GM21723 (cell line): ENCODE measurements around the gene PROK2.

ENCODE experiments used
- ATAC-seq: cut with Tn5 transposase; IDR thresholded peaks from one replicate; pipeline ENCODE4 v1.9.1; 2021; ENCODE audit warnings: mild to moderate bottlenecking, moderate library complexity; ENCODE audit not compliant: unreplicated experiment

Gene PROK2

DNA sequence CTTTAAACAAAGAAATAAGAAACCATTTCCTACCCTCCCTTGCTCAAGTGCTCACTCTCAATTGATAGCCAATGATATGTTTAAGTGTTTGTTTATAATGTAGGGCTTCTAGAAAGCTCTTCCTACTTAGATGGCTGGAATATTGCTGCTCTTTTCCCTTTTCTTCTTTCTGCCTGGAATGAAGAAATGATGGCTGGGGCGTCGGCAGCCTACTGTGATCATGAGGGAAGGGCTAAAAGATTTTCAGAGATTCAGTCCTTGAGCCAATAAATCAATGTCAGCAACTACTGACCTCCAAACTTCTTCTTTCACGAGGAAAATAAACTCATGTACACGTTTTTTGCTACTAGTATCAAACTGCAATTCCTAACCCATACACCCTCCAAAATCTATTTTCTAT lies 33.3 kb downstream of the PROK2 start:
- no peak for ATAC-seq

DNA sequence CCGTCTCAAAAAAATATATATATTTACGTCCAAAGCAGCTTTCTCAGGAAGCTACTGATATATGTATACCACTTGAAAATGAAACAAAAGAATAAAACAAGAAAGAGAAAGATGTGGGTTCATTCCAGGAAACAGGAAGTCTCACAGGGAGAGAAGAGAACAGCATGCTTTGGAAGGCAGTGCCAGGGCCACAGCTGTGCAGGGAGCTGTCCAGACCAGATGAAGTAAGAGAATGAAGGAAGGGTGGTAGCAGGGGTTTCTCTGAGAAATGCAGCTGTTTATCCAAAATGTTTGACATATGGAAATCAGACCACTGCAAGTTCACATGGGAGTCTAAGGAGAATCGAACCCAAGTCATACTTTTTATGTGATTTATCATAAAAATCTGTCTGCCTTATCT lies 40.2 kb downstream of the PROK2 start:
- ATAC-seq = no peak

DNA sequence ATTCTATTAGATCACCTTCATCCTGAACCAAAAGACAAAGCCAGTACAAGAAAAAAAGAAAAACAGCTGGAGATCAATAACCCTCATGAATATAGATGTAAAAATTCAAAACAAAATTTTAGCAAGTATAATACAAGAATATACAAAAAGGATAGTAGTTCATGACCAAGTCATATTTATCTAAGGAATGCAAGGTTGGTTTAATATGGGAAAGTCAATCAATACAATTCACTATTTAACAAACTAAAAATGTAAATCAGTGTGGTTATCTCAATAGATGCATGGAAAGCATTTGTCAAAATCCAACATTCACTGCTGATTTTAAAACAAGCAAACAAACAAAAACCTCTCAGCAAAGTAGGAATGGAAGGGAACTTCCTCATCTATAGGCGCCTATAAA lies 42.3 kb downstream of the PROK2 start:
- ATAC-seq = no peak

DNA sequence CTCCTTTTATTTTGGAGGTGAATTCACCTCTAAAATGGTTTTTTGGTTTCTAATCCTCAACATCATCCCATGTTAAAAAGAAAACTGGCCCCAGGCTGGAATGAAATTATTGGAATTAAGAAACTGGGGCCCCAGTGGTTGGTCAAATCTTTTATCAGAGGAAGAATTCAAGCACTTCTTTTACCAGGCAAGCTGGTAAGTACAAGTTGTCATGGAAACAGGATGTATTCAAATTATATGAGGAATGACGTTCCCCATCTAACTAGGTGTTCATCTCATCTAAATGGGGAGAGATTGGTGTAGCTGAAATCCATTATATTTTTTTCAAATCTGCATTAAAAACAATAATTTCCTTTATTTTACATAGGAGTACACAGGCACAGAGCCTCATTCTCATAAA lies 50.1 kb downstream of the PROK2 start:
- no peak for ATAC-seq

DNA sequence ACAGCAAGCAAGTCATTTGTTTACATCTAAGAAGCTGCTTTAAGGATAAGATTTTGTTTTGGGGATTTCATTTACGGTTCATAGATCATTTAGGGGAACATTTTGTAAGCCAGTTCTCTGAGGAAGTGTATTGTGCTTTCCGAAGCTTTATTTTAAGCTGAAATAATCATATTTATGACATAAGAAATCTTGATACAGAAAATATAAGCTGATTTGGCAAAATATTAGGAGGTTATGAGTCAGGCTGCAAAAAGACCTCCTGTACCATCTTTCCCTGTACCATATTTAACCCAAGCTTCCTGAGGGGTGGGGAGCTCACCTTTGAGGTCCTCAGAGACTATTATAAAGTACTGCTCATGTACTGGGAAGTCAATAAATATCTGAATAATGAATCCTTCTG lies 51.6 kb downstream of the PROK2 start:
- ATAC-seq = no peak

DNA sequence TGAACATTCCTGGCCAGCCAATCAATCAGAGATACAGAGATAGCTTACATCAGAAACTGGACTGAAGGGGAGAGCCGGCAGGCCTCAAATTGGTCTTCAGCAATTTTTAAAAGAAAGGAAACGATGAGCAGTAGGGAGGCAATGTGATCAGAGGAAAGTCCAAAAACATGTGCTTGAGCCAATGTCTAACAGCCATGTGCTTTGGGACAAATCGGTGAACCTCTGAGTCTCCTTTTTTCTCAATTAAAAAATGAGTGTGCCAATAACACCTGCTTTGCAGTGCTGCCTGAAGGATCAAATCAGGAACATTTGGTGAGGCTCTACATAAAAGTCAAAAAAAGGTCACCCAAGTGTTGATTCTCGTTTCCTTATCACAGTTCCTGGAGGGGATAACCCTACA lies 52.3 kb downstream of the PROK2 start:
- ATAC-seq = no peak

DNA sequence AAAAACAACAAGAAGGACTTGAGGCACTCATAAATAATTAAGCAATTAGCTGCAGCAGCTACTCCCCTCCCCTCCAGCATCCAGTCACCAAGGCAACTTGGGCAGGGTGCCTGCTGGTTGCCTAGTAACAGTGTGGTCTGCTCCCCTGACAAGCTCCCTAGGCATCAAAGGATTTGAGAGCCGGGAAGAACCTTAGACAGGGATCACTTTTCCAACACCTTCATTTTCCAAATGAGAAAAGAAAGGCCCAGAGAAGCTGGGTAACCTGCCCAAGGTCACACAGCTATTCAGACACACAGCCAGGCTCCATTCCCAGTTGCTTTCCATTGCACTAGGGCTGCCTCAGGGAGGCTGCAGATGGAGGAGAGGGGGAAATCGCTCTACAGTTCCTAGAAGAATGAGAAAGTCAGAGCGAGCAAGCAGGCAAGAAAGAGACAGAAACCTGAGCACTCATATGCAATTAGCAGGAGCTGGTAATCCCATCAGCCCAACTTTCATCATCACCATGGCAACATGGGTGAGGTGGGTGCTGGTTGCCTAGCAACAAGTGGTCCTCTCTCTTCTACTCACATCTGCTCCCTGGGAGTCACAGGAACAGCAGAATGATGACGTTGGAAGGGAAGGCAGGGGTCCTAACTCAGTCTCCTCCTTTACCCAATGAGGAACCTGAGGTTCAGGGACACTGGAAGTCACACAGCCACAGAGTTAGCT lies 56.2 kb downstream of the PROK2 start:
- ATAC-seq = no peak

DNA sequence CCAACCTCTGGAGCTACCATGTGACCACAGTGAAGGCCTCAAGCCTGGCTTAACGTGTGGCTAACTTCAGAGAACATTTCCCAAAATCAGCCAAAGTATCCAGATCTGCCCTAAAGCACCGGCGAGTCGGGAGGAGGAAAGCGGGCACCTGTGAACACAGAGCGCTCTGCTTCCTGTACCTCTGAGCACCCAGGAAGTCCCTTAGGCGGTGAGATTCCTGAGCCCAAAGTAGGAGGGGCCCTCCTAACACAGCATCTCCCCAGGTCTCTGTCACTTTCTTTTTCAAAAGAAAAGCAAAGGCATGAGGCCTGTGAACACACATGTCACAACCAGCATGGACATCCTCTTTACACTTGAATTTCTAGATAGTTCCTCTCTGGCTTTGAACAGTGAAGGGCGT lies 58.8 kb downstream of the PROK2 start:
- no peak for ATAC-seq

DNA sequence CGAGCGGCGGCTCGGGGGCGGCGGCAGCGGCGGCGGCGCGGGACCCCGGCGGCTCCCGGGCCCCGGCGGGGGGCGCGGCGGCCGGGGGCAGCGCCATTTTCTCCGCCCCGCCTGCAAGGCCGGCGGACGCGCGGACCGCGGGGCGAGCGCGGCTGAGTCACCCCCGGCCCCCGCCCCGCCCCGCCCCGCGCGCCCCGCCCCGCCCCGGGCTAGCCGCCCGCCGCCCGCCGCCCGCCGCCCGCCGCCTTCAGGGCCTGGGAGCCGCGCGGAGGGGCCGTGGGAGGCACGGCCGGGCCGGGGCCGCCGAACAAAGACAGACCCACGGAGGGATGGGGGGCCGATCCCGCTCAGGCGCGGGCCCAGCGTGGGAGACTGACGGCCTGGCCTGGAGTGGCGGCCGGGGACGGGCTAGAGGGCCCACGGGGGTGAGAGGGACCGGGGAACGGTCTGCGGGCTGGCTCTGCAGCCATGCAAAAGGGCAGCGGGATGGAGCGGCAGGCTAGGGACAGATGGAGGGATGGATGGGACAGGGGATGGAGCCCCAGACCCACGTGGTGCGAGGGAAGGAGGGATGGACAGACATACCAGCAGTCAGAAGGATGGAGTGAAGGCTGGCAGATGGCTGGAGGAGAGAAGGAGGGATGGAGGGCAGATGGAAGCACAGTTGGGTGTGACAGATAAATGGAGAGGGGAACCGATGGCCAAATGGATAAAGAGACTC lies 59.5 kb downstream of the PROK2 start, which contains the start of gene EIF4E3:
TSS of gene EIF4E3 (minus strand) at position 132 of the 721 bp plus-strand sequence. CDS start at position 97, 35 bp downstream.
- peak; percentile 70 for ATAC-seq

DNA sequence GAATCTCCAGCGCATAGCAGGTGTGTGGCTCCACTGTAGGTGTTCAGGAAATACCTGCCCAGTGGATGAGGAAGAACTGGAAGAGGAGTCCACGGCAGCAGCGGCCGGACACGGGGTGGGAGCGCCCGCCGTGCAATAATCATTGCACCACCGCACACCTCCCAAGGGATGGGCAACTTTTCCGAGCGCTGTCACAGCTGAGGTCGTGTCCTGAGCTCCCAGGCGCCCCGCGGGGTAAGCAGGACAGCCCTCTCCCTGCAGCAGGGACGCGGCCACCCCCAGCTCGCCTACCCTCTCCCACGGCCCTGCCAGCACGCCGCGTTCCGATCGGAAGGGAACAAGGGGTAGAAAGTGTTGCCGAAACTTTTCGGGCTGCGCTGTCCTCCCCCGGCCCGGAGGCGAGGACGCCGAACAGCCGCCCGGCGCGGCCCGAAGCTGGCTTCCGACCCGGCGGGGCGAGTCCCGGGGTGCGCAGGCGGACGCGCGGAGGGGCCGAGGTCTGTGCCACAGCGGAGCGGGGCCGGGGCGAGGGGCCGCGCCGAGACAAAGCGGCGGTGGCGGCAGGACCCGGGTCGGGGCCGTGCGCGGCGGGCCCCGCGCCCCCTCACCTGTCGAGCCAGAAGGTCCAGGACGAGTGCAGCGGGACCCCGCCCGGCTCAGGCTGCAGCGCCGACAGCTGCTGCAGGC lies 60.2 kb downstream of the PROK2 start:
- peak; percentile 55 for ATAC-seq

DNA sequence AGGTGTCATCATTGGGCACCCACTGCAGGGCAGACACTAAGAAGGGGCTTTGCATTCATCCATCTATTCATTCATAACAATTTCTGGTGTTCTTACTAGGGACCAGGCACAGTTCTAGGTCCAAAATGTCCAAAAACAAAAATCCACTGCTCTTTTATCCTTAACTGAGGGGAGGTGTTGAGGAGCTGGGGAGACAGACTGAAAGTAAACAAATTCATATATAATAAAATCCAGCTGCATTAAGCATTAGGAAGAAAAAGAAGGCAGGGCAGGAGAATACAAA lies 60.8 kb downstream of the PROK2 start:
- no peak for ATAC-seq

DNA sequence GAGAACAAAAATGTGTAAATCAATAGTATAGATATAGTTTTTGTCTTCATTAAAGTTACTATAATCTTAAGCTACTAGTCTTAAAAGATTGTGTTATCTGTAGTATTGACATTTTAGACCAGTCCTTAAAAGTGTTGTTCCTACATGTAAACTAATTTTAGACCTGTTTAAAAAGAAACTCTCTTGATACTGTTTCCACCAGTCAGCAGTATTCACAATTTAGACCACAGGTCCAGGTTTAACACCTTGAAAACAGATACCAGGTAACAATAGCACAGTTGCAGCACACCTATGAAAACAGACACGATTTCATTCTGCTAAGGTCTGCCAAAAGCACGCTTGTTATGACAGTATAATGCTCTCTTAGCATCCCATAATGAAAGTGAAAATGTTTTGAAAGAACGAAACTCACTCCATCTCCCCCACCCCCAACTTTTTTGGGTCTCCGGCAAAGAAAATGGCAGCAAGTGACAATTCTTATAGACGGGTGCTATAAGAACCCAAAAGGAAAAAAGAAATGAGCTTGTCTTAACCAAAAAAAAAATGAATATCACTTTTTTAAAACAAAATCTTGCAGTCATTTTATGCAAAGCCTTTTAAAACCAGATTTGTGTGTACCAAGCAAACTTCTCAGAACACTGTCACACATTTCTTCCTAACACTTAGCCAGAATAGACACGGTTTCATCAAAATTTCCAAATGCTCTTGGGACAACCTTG lies 61.3 kb downstream of the PROK2 start:
- no peak for ATAC-seq

DNA sequence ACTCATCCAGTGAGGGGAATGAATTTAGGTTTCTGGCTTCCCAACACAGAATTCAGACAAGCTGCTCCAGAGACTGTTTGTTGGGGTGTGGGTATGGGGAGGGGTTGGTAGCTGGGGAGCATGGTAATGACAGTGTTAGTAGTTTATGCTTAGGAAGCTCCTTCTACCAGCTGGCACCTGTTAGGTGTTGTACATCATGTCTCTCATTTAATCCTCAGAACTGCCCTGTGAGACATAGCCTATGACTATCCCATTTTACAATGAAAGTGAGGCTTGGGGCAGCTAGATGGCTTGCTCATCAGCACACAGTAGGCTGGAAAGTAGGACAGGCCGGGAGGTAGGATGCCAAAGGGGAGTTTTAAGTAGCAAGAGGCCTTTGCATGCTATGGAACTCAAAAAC lies 62.3 kb downstream of the PROK2 start:
- no peak for ATAC-seq
